K562 (cell line): ENCODE measurements around the gene CRTC3. TPM values are rescaled to one million over a fixed set of nuclear protein-coding genes. Genes with fewer than 3 reads are reported as not detected.

Experiments
- ARNT ChIP-seq, 2 experiments: fragments of 450-650 bp; IDR thresholded peaks; 2 replicates each; pipeline ENCODE4 v1.6.1; 2016; ENCODE audit warnings: mild to moderate bottlenecking in 1 of 2
- BRCA1 ChIP-seq, 2 experiments: fragments of 450-650 bp in 1 of 2; sonication (generic) in 1 of 2; formaldehyde crosslinking in 1 of 2; IDR thresholded peaks; 2 replicates each; pipeline versions ENCODE4 v1.5.0 to v1.6.1; 2017 to 2020; ENCODE audit warnings: mild to moderate bottlenecking in 1 of 2, missing genetic modification reagents in 1 of 2
- CREB1 ChIP-seq, 2 experiments: sonication (generic) in 1 of 2; formaldehyde crosslinking in 1 of 2; IDR thresholded peaks; 2 replicates each; pipeline versions ENCODE4 v1.6.1 to v1.8.0; 2012 to 2022; ENCODE audit warnings: inconsistent platforms in 1 of 2, mild to moderate bottlenecking in 1 of 2, missing genetic modification reagents in 1 of 2, moderate library complexity in 1 of 2
- CREB5 ChIP-seq: fragments of 250-450 bp; sonication (Bioruptor Pico); IDR thresholded peaks from 2 replicates; pipeline ENCODE4 v1.5.0; 2020; ENCODE audit warnings: mild to moderate bottlenecking
- ELF1 ChIP-seq: fragments of 200-800 bp; sonication (Bioruptor generic); IDR thresholded peaks from 2 replicates; pipeline ENCODE4 v1.6.1; 2016; ENCODE audit warnings: missing genetic modification characterization, missing compliant biosample characterization
- IFI16 ChIP-seq: fragments of 250-450 bp; sonication (Bioruptor Pico); IDR thresholded peaks from 2 replicates; pipeline ENCODE4 v2.1.2; 2022; ENCODE audit warnings: mild to moderate bottlenecking, inconsistent platforms
- NCOA4 ChIP-seq: fragments of 450-650 bp; IDR thresholded peaks from 2 replicates; pipeline ENCODE4 v1.6.1; 2018; ENCODE audit warnings: mild to moderate bottlenecking; ENCODE audit not compliant: partially characterized antibody
- PYGO2 ChIP-seq: fragments of 450-650 bp; IDR thresholded peaks from 2 replicates; pipeline ENCODE4 v1.6.1; 2016; ENCODE audit warnings: mild to moderate bottlenecking, missing genetic modification characterization, moderate library complexity, missing compliant biosample characterization
- SAFB ChIP-seq: fragments of 200-400 bp; formaldehyde crosslinking; IDR thresholded peaks from 2 replicates; pipeline ENCODE4 v1.6.1; 2017; ENCODE audit warnings: low read depth, low read length, borderline replicate concordance
- SRSF9 ChIP-seq: fragments of 200-400 bp; formaldehyde crosslinking; IDR thresholded peaks from 2 replicates; pipeline ENCODE4 v1.6.1; 2017; ENCODE audit warnings: low read depth, low read length, borderline replicate concordance
- ZNF143 ChIP-seq: sonication (generic); formaldehyde crosslinking; IDR thresholded peaks from 2 replicates; pipeline ENCODE4 v1.9.0; 2022; ENCODE audit warnings: mild to moderate bottlenecking, missing genetic modification reagents
- ZNF146 ChIP-seq: IDR thresholded peaks from one replicate; pipeline ENCODE4 v1.6.1; 2018; ENCODE audit warnings: missing compliant biosample characterization; ENCODE audit not compliant: unreplicated experiment
- ZNF785 ChIP-seq: fragments of 250-450 bp; sonication (Bioruptor Pico); IDR thresholded peaks from 2 replicates; pipeline ENCODE4 v1.4.0; 2020; ENCODE audit warnings: mild to moderate bottlenecking
- polyA plus RNA-seq, 8 experiments: library from polyadenylated mRNA; depleted of rRNA in 4 of 8; stranded (reverse) in 5 of 8; unstranded in 3 of 8; fragments of >200 nt; fragmentation: Nextera tagmentation in 2 of 8; fragmentation: Illumina TruSeq in 1 of 8; extraction: Ambion mirVana in 2 of 8; extraction: Trizol in 1 of 8; gene quantifications; 2 replicates each; pipeline versions ENCODE4 v1.2.1 to v1.2.3, GENCODE V29; 2011 to 2014; ENCODE audit warnings: inconsistent platforms in 1 of 8, missing spikeins in 1 of 8
- total RNA-seq, 7 experiments: library from RNA; depleted of rRNA in 6 of 7; stranded (reverse); fragments of >200 nt in 6 of 7; fragmentation: Illumina TruSeq in 2 of 7; extraction: Trizol in 2 of 7; gene quantifications; 2 replicates each; pipeline versions ENCODE4 v1.2.1 to v1.2.3, GENCODE V29; 2011 to 2021; ENCODE audit warnings: low replicate concordance in 1 of 7

Gene CRTC3
- total and polyA plus RNA-seq, 9 of the 15 experiments (the other 6 are each of a cell fraction or from before 2014, with no cell fraction given) = 1.2 to 19.0 (median 11.6) TPM

DNA sequence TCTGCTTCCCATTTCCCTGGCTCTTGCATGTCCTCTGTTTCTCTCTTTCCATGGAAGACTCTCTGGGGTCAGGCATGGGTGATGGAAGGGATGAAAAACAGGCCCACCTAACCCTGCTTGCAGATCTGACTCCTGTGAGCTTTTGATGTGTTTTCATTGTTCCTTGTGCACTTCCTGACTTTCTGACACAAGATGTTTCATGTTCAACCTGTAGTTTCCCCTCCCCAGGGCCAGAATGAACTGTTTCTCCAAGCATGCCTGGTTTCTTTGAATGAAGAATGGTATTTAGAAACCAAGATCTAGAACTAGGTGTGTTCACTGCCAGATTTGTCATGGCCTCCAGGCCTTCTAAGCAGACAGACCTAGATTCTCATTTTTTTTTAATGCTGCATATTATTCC is 36.1 kb upstream of the CRTC3 start (continued):
- no peak for TF ChIP-seq NCOA4
- no peak for TF ChIP-seq SRSF9
- no peak for TF ChIP-seq SAFB
- no peak for TF ChIP-seq CREB1 (IDR thresholded peaks at IDR 0.05)
- TF ChIP-seq CREB1 (CRISPR knock-in tag; IDR thresholded peaks at IDR 0.05) = no peak
- TF ChIP-seq ARNT (IDR thresholded peaks at IDR 0.05) = no peak
- no peak for TF ChIP-seq ZNF785 (CRISPR knock-in tag)
- TF ChIP-seq BRCA1 (IDR thresholded peaks at IDR 0.05) = no peak
- TF ChIP-seq BRCA1 (CRISPR knock-in tag; IDR thresholded peaks at IDR 0.05) = no peak
- no peak for TF ChIP-seq CREB5
- TF ChIP-seq ELF1 = no peak
- TF ChIP-seq ZNF143 (CRISPR knock-in tag) = no peak
- TF ChIP-seq PYGO2 (tag) = no peak
- TF ChIP-seq ZNF146 (CRISPR knock-in tag) = no peak
- TF ChIP-seq IFI16 (CRISPR knock-in tag) = no peak
- TF ChIP-seq, all 486 proteins: peak for 0
